Upper lobe of left lung (tissue), 4 donors: ENCODE data around the gene YWHAE.

Experiments used
- POLR2A ChIP-seq, 4 donors: fragments of 450-650 bp; IDR thresholded peaks; one replicate each; pipeline ENCODE4 v1.5.1; 2016 to 2017; ENCODE audit warnings: antibody characterized with exemption in 4 of 4, mild to moderate bottlenecking in 2 of 4
- TF ChIP-seq, protein P1 (sequence below), 6 experiments: fragments of 450-650 bp in 4 of 6; fragments of 200-600 bp in 2 of 6; sonication (generic) in 2 of 6; IDR thresholded peaks; one replicate each; pipeline ENCODE4 v1.5.1; 2016 to 2019; ENCODE audit warnings: antibody characterized with exemption in 6 of 6

DNA sequence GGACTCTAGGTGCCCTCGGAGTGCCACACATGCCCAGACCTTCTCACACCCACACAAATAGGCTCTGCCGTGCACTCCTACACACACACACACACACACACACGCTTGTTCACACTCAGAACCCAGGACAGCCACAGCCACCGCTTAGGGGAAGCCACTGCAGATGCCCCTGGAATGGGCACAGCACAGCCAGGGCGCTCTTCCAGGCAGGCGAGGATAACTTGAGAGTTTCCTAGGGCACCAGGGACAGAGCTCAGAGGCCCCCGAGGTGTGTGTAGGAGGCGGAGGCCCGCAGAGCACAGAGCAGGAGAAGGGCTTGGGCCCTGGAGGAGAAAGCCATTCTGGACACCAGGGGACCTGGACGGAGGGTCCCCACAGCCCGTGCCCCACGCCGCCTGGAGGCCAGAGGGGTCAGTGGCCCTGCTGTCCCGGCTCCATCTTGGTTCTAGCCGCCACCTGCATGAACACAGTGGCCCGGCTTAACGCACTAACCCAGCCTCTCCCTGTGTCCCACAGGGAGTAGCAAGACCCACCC, 99.6 kb downstream of the YWHAE start:
- TF ChIP-seq, protein P1, sequence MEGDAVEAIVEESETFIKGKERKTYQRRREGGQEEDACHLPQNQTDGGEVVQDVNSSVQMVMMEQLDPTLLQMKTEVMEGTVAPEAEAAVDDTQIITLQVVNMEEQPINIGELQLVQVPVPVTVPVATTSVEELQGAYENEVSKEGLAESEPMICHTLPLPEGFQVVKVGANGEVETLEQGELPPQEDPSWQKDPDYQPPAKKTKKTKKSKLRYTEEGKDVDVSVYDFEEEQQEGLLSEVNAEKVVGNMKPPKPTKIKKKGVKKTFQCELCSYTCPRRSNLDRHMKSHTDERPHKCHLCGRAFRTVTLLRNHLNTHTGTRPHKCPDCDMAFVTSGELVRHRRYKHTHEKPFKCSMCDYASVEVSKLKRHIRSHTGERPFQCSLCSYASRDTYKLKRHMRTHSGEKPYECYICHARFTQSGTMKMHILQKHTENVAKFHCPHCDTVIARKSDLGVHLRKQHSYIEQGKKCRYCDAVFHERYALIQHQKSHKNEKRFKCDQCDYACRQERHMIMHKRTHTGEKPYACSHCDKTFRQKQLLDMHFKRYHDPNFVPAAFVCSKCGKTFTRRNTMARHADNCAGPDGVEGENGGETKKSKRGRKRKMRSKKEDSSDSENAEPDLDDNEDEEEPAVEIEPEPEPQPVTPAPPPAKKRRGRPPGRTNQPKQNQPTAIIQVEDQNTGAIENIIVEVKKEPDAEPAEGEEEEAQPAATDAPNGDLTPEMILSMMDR (IDR thresholded peaks at IDR 0.05): no peak
- no peak for TF ChIP-seq POLR2A (IDR thresholded peaks at IDR 0.05)
